ENCODE results near the gene FBN1.

DNA sequence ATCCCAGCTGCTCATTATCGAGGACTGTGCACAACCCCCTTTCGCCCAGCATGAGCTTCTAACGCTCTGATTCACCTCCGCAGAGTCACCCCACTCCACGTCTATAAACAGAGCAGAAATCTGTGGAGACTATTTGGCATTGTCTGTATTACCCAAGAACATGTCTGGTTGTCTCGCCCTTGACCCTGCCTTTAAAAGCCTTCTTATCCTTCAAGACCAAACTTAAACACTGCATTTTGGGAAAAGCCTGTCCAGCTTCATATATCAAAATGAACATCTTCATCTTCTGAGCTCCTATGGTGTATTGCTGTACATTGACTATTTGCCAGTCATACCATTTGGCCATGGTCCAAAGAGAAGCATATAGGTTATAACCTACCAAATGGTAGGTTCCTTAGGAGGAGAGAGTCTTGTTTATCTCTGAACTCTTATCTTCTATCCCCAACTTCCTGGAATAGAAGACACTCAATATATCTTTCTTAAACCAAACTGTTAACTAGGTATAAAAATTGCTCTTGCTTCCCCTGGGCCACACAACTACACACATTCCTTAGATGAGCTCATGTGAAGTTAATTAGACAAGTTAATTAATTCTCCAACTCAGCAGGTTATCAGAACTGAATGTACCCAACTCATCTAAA, 90.1 kb downstream of the FBN1 start:
- TF ChIP-seq, protein P1, sequence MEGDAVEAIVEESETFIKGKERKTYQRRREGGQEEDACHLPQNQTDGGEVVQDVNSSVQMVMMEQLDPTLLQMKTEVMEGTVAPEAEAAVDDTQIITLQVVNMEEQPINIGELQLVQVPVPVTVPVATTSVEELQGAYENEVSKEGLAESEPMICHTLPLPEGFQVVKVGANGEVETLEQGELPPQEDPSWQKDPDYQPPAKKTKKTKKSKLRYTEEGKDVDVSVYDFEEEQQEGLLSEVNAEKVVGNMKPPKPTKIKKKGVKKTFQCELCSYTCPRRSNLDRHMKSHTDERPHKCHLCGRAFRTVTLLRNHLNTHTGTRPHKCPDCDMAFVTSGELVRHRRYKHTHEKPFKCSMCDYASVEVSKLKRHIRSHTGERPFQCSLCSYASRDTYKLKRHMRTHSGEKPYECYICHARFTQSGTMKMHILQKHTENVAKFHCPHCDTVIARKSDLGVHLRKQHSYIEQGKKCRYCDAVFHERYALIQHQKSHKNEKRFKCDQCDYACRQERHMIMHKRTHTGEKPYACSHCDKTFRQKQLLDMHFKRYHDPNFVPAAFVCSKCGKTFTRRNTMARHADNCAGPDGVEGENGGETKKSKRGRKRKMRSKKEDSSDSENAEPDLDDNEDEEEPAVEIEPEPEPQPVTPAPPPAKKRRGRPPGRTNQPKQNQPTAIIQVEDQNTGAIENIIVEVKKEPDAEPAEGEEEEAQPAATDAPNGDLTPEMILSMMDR (tag by site-specific recombination; IDR thresholded peaks at IDR 0.05), result no peak
- TF ChIP-seq ZNF571 (tag by site-specific recombination; IDR thresholded peaks at IDR 0.05) (no peak), ZNF214 (tag by site-specific recombination; IDR thresholded peaks at IDR 0.05; ENCODE audit: borderline replicate concordance) (no peak), WT1 (tag by site-specific recombination; IDR thresholded peaks at IDR 0.05) (no peak), ZNF274 (IDR thresholded peaks at IDR 0.05; ENCODE audit: low read length) (no peak), ZNF274 (tag by site-specific recombination; IDR thresholded peaks at IDR 0.05; ENCODE audit: borderline replicate concordance) (no peak), ZBTB17 (tag by site-specific recombination; IDR thresholded peaks at IDR 0.05) (no peak)
- TF ChIP-seq, protein P2, sequence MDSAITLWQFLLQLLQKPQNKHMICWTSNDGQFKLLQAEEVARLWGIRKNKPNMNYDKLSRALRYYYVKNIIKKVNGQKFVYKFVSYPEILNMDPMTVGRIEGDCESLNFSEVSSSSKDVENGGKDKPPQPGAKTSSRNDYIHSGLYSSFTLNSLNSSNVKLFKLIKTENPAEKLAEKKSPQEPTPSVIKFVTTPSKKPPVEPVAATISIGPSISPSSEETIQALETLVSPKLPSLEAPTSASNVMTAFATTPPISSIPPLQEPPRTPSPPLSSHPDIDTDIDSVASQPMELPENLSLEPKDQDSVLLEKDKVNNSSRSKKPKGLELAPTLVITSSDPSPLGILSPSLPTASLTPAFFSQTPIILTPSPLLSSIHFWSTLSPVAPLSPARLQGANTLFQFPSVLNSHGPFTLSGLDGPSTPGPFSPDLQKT (IDR thresholded peaks at IDR 0.05; ENCODE audit: borderline replicate concordance, low read depth, low read length), result no peak
- TF ChIP-seq, protein P3, sequence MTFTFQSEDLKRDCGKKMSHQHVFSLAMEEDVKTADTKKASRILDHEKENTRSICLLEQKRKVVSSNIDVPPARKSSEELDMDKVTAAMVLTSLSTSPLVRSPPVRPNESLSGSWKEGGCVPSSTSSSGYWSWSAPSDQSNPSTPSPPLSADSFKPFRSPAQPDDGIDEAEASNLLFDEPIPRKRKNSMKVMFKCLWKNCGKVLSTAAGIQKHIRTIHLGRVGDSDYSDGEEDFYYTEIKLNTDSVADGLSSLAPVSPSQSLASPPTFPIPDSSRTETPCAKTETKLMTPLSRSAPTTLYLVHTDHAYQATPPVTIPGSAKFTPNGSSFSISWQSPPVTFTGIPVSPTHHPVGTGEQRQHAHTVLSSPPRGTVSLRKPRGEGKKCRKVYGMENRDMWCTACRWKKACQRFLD (tag by site-specific recombination; IDR thresholded peaks at IDR 0.05), result no peak
- TF ChIP-seq, protein P4, sequence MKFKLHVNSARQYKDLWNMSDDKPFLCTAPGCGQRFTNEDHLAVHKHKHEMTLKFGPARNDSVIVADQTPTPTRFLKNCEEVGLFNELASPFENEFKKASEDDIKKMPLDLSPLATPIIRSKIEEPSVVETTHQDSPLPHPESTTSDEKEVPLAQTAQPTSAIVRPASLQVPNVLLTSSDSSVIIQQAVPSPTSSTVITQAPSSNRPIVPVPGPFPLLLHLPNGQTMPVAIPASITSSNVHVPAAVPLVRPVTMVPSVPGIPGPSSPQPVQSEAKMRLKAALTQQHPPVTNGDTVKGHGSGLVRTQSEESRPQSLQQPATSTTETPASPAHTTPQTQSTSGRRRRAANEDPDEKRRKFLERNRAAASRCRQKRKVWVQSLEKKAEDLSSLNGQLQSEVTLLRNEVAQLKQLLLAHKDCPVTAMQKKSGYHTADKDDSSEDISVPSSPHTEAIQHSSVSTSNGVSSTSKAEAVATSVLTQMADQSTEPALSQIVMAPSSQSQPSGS (tag by site-specific recombination; IDR thresholded peaks at IDR 0.05; ENCODE audit: low read depth), result no peak
- TF ChIP-seq, protein P5, sequence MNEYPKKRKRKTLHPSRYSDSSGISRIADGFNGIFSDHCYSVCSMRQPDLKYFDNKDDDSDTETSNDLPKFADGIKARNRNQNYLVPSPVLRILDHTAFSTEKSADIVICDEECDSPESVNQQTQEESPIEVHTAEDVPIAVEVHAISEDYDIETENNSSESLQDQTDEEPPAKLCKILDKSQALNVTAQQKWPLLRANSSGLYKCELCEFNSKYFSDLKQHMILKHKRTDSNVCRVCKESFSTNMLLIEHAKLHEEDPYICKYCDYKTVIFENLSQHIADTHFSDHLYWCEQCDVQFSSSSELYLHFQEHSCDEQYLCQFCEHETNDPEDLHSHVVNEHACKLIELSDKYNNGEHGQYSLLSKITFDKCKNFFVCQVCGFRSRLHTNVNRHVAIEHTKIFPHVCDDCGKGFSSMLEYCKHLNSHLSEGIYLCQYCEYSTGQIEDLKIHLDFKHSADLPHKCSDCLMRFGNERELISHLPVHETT (tag by site-specific recombination; IDR thresholded peaks at IDR 0.05), result no peak
- TF ChIP-seq, protein P6, sequence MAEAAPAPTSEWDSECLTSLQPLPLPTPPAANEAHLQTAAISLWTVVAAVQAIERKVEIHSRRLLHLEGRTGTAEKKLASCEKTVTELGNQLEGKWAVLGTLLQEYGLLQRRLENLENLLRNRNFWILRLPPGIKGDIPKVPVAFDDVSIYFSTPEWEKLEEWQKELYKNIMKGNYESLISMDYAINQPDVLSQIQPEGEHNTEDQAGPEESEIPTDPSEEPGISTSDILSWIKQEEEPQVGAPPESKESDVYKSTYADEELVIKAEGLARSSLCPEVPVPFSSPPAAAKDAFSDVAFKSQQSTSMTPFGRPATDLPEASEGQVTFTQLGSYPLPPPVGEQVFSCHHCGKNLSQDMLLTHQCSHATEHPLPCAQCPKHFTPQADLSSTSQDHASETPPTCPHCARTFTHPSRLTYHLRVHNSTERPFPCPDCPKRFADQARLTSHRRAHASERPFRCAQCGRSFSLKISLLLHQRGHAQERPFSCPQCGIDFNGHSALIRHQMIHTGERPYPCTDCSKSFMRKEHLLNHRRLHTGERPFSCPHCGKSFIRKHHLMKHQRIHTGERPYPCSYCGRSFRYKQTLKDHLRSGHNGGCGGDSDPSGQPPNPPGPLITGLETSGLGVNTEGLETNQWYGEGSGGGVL (tag by site-specific recombination; IDR thresholded peaks at IDR 0.05), result no peak
- TF ChIP-seq, protein P7, sequence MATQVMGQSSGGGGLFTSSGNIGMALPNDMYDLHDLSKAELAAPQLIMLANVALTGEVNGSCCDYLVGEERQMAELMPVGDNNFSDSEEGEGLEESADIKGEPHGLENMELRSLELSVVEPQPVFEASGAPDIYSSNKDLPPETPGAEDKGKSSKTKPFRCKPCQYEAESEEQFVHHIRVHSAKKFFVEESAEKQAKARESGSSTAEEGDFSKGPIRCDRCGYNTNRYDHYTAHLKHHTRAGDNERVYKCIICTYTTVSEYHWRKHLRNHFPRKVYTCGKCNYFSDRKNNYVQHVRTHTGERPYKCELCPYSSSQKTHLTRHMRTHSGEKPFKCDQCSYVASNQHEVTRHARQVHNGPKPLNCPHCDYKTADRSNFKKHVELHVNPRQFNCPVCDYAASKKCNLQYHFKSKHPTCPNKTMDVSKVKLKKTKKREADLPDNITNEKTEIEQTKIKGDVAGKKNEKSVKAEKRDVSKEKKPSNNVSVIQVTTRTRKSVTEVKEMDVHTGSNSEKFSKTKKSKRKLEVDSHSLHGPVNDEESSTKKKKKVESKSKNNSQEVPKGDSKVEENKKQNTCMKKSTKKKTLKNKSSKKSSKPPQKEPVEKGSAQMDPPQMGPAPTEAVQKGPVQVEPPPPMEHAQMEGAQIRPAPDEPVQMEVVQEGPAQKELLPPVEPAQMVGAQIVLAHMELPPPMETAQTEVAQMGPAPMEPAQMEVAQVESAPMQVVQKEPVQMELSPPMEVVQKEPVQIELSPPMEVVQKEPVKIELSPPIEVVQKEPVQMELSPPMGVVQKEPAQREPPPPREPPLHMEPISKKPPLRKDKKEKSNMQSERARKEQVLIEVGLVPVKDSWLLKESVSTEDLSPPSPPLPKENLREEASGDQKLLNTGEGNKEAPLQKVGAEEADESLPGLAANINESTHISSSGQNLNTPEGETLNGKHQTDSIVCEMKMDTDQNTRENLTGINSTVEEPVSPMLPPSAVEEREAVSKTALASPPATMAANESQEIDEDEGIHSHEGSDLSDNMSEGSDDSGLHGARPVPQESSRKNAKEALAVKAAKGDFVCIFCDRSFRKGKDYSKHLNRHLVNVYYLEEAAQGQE (tag by site-specific recombination; IDR thresholded peaks at IDR 0.05), result no peak
- TF ChIP-seq, protein P8, sequence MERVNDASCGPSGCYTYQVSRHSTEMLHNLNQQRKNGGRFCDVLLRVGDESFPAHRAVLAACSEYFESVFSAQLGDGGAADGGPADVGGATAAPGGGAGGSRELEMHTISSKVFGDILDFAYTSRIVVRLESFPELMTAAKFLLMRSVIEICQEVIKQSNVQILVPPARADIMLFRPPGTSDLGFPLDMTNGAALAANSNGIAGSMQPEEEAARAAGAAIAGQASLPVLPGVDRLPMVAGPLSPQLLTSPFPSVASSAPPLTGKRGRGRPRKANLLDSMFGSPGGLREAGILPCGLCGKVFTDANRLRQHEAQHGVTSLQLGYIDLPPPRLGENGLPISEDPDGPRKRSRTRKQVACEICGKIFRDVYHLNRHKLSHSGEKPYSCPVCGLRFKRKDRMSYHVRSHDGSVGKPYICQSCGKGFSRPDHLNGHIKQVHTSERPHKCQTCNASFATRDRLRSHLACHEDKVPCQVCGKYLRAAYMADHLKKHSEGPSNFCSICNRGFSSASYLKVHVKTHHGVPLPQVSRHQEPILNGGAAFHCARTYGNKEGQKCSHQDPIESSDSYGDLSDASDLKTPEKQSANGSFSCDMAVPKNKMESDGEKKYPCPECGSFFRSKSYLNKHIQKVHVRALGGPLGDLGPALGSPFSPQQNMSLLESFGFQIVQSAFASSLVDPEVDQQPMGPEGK (tag by site-specific recombination; IDR thresholded peaks at IDR 0.05), result no peak
- TF ChIP-seq, protein P9, sequence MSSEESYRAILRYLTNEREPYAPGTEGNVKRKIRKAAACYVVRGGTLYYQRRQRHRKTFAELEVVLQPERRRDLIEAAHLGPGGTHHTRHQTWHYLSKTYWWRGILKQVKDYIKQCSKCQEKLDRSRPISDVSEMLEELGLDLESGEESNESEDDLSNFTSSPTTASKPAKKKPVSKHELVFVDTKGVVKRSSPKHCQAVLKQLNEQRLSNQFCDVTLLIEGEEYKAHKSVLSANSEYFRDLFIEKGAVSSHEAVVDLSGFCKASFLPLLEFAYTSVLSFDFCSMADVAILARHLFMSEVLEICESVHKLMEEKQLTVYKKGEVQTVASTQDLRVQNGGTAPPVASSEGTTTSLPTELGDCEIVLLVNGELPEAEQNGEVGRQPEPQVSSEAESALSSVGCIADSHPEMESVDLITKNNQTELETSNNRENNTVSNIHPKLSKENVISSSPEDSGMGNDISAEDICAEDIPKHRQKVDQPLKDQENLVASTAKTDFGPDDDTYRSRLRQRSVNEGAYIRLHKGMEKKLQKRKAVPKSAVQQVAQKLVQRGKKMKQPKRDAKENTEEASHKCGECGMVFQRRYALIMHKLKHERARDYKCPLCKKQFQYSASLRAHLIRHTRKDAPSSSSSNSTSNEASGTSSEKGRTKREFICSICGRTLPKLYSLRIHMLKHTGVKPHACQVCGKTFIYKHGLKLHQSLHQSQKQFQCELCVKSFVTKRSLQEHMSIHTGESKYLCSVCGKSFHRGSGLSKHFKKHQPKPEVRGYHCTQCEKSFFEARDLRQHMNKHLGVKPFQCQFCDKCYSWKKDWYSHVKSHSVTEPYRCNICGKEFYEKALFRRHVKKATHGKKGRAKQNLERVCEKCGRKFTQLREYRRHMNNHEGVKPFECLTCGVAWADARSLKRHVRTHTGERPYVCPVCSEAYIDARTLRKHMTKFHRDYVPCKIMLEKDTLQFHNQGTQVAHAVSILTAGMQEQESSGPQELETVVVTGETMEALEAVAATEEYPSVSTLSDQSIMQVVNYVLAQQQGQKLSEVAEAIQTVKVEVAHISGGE (tag by site-specific recombination; conservative IDR thresholded peaks at IDR 0.05; ENCODE audit: low read depth), result no peak

Measured in HEK293 (cell line).